SK-N-SH treated with all-trans-retinoic acid at 6 μM for 48 hours (cell line): Measurements from ENCODE around the gene PLEKHH3.
"Not testable (repeated sequence)": the region's sequence is repeated elsewhere in the genome, so short reads cannot be mapped to it uniquely, and the experiment has no call there.

ENCODE experiments used
- ATAC-seq: fragments of 200-7000 bp; cut with Tn5 transposase; 3 replicates; pipeline ENCODE4 v1.9.1; 2020; ENCODE audit warnings: mild to moderate bottlenecking, moderate library complexity
- ARNTL ChIP-seq: fragments of 450-650 bp; formaldehyde crosslinking; IDR thresholded peaks from 2 replicates; pipeline ENCODE4 v1.5.0; 2020; ENCODE audit warnings: low read depth, mild to moderate bottlenecking, moderate library complexity, borderline replicate concordance
- BACH2 ChIP-seq: fragments of 250-450 bp; sonication (Bioruptor Pico); IDR thresholded peaks from 2 replicates; pipeline ENCODE4 v1.9.0; 2021; ENCODE audit warnings: mild to moderate bottlenecking, borderline replicate concordance
- CREB5 ChIP-seq: fragments of 250-450 bp; sonication (Bioruptor Pico); IDR thresholded peaks from 2 replicates; pipeline ENCODE4 v1.5.1; 2020; ENCODE audit warnings: low read depth, mild to moderate bottlenecking, moderate library complexity
- CSDC2 ChIP-seq: fragments of 250-450 bp; sonication (Bioruptor Pico); IDR thresholded peaks from 2 replicates; pipeline ENCODE4 v1.5.0; 2020; ENCODE audit warnings: mild to moderate bottlenecking, moderate library complexity
- CSRNP3 ChIP-seq: fragments of 250-450 bp; sonication (Bioruptor Pico); IDR thresholded peaks from 2 replicates; pipeline ENCODE4 v1.5.1; 2021; ENCODE audit warnings: mild to moderate bottlenecking, moderate library complexity
- OSR1 ChIP-seq: fragments of 250-450 bp; sonication (Bioruptor Pico); IDR thresholded peaks from 2 replicates; pipeline ENCODE4 v1.8.0; 2022; ENCODE audit warnings: moderate library complexity, mild to moderate bottlenecking, inconsistent platforms
- PATZ1 ChIP-seq: fragments of 250-450 bp; sonication (Bioruptor Pico); IDR thresholded peaks from 2 replicates; pipeline ENCODE4 v1.8.0; 2020; ENCODE audit warnings: mild to moderate bottlenecking, moderate library complexity, borderline replicate concordance
- POU6F1 ChIP-seq: fragments of 250-450 bp; sonication (Bioruptor Pico); IDR thresholded peaks from 2 replicates; pipeline ENCODE4 v1.8.0; 2021; ENCODE audit warnings: low read depth, mild to moderate bottlenecking, moderate library complexity, borderline replicate concordance
- RARB ChIP-seq: fragments of 250-450 bp; sonication (Bioruptor Pico); IDR thresholded peaks from 2 replicates; pipeline ENCODE4 v1.8.0; 2021; ENCODE audit warnings: mild to moderate bottlenecking, moderate library complexity
- SNAI2 ChIP-seq: fragments of 250-450 bp; sonication (Bioruptor Pico); IDR thresholded peaks from 2 replicates; pipeline ENCODE4 v1.5.0; 2020; ENCODE audit warnings: mild to moderate bottlenecking, moderate library complexity
- TOX ChIP-seq: fragments of 250-450 bp; sonication (Bioruptor Pico); IDR thresholded peaks from 2 replicates; pipeline ENCODE4 v1.8.0; 2021; ENCODE audit warnings: mild to moderate bottlenecking, moderate library complexity, borderline replicate concordance
- ZC3H10 ChIP-seq: fragments of 250-450 bp; sonication (Bioruptor Pico); IDR thresholded peaks from 2 replicates; pipeline ENCODE4 v1.5.1; 2021; ENCODE audit warnings: mild to moderate bottlenecking, moderate library complexity
- ZFP3 ChIP-seq: fragments of 250-450 bp; sonication (Bioruptor Pico); IDR thresholded peaks from 2 replicates; pipeline ENCODE4 v1.5.0; 2020; ENCODE audit warnings: mild to moderate bottlenecking, moderate library complexity
- ZNF565 ChIP-seq: fragments of 450-650 bp; formaldehyde crosslinking; conservative IDR thresholded peaks from 2 replicates; pipeline ENCODE4 v1.5.0; 2020; ENCODE audit warnings: low read depth, mild to moderate bottlenecking, moderate library complexity
- ZNF8 ChIP-seq: fragments of 450-650 bp; formaldehyde crosslinking; IDR thresholded peaks from 2 replicates; pipeline ENCODE4 v1.5.0; 2020; ENCODE audit warnings: mild to moderate bottlenecking, moderate library complexity

The PLEKHH3 gene

GRCh38 chr17:42670789-42671657, 5.8 kb downstream of the PLEKHH3 start:
- no peak for ATAC-seq
- no peak for TF ChIP-seq RARB (CRISPR knock-in tag)

GRCh38 chr17:42669977-42670788, 6.6 kb downstream of the PLEKHH3 start:
- no peak for ATAC-seq
- TF ChIP-seq ZNF8 (CRISPR knock-in tag) (no peak), CREB5 (CRISPR knock-in tag) (no peak), ZNF565 (CRISPR knock-in tag) (no peak), CSRNP3 (no peak), POU6F1 (CRISPR knock-in tag) (no peak), BACH2 (CRISPR knock-in tag) (no peak), PATZ1 (CRISPR knock-in tag) (no peak)

- TF ChIP-seq ZFP3 (no peak), TOX (no peak), CREB5 (CRISPR knock-in tag) (no peak), BACH2 (CRISPR knock-in tag) (no peak), CSDC2 (no peak), ARNTL (CRISPR knock-in tag) (no peak)
- ATAC-seq: no peak
Measured at GRCh38 chr17:42669705-42669976, 7.2 kb downstream of the PLEKHH3 start.

GRCh38 chr17:42667088-42667951, 9.5 kb downstream of the PLEKHH3 start:
- peak; percentile 95 for ATAC-seq
- TF ChIP-seq OSR1: no peak
- no peak for TF ChIP-seq RARB (CRISPR knock-in tag)
- no peak for TF ChIP-seq ZNF565 (CRISPR knock-in tag)
- TF ChIP-seq ZNF8 (CRISPR knock-in tag): no peak
- TF ChIP-seq CSRNP3: no peak
- TF ChIP-seq SNAI2 (CRISPR knock-in tag): no peak
- TF ChIP-seq ZC3H10 (CRISPR knock-in tag): no peak

- ATAC-seq: not testable (repeated sequence)
Measured at GRCh38 chr17:42666126-42666525, 10.7 kb downstream of the PLEKHH3 start.
